Measurements from ENCODE around the gene CTRL.

The CTRL gene

DNA sequence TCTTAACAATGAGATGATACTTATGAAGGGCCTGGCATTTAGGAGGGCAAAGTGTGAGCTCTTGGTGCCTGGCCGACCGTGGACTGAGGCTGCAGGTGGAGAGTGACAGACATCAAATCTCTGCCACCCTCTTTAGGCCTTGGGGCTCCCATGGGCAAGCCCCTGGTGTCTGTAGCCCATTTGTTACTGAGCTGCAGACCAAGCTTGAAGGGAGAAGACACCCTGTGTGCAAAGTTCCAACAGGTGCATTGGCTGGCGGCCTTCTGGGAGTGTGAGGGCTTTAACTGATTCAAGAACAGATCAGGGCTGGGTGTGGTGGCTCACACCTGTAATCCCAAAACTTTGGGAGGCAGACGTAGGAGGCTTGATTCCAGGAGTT is 789 bp upstream of the CTRL start:
- H3K4me1 Mint-ChIP-seq: peaks cover 28% of the 10 kb centered on the region
- no peaks in the 10 kb centered on the region for H3K9me3 Mint-ChIP-seq
- TF ChIP-seq, protein P1, sequence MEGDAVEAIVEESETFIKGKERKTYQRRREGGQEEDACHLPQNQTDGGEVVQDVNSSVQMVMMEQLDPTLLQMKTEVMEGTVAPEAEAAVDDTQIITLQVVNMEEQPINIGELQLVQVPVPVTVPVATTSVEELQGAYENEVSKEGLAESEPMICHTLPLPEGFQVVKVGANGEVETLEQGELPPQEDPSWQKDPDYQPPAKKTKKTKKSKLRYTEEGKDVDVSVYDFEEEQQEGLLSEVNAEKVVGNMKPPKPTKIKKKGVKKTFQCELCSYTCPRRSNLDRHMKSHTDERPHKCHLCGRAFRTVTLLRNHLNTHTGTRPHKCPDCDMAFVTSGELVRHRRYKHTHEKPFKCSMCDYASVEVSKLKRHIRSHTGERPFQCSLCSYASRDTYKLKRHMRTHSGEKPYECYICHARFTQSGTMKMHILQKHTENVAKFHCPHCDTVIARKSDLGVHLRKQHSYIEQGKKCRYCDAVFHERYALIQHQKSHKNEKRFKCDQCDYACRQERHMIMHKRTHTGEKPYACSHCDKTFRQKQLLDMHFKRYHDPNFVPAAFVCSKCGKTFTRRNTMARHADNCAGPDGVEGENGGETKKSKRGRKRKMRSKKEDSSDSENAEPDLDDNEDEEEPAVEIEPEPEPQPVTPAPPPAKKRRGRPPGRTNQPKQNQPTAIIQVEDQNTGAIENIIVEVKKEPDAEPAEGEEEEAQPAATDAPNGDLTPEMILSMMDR (IDR thresholded peaks at IDR 0.05): no peak
- peaks cover 11% of the 10 kb centered on the region for H3K36me3 Mint-ChIP-seq (ENCODE audit: low read depth)
- no peak overlapping the region for H3K27ac Mint-ChIP-seq
- peaks cover 13% of the 10 kb centered on the region for H3K27me3 Mint-ChIP-seq (ENCODE audit: low read depth, poor library complexity)
- no peak for DNase-seq
- no peak overlapping the region for H3K4me3 Mint-ChIP-seq

DNA sequence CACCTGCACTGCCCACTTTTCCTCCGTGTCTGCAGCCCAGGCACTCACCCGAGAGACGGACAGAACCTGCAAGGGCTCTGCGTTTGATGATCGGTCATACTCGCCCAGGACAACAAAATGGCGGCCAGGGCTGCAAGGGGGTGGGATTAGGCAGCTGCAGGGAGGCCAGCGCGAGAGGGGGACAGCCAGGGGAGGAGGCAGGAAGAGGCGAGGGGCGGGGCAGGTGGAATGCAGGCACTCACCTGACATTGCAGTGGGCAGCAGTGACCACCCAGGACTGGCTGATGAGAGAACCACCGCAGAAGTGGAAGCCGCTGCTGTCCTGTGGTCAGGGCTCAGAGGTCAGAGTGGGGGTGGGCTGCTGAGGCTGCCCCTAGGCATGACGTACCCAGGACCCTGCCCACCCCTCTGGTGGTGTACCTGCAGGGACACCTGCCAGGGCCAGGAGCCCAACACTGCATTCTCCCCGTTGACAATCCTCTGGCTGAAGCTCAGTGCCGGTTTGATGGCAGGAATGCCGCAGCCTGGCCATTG is 917 bp downstream of the CTRL start:
- Mint-ChIP-seq H3K27me3 (ENCODE audit: low read depth, poor library complexity) (peaks cover 13% of the 10 kb centered on the region), H3K27ac (no peak overlapping the region), H3K9me3 (no peaks in the 10 kb centered on the region), H3K4me1 (peaks cover 30% of the 10 kb centered on the region), H3K36me3 (ENCODE audit: low read depth) (peaks cover 11% of the 10 kb centered on the region), H3K4me3 (no peak overlapping the region)
- TF ChIP-seq, protein P1 (IDR thresholded peaks at IDR 0.05): no peak
- no peak for DNase-seq

DNA sequence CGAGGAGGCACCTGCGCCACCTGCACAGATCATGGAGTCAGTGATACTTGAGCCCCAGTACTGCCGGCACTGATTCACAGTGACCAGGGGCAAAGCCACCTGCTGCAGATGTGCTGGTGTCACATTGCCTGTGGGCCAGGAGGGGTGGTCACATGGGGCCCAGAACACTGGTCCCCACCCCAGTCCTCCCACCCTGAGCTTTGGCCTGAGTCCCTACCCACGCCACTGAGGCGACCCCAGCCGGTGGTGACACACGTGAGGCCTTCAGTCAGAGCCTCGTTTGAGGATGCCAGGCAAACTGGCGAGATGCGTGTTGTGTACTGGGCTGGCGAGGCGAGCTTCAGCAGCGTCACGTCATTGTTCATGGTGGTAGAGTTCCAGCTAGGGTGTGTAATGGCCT is 1.5 kb downstream of the CTRL start:
- no peaks in the 10 kb centered on the region for H3K9me3 Mint-ChIP-seq
- DNase-seq: no peak
- H3K4me3 Mint-ChIP-seq: no peak overlapping the region
- peaks cover 31% of the 10 kb centered on the region for H3K4me1 Mint-ChIP-seq
- TF ChIP-seq, protein P1 (IDR thresholded peaks at IDR 0.05): no peak
- H3K36me3 Mint-ChIP-seq (ENCODE audit: low read depth): peaks cover 11% of the 10 kb centered on the region
- no peak overlapping the region for H3K27ac Mint-ChIP-seq
- peaks cover 11% of the 10 kb centered on the region for H3K27me3 Mint-ChIP-seq (ENCODE audit: low read depth, poor library complexity)

DNA sequence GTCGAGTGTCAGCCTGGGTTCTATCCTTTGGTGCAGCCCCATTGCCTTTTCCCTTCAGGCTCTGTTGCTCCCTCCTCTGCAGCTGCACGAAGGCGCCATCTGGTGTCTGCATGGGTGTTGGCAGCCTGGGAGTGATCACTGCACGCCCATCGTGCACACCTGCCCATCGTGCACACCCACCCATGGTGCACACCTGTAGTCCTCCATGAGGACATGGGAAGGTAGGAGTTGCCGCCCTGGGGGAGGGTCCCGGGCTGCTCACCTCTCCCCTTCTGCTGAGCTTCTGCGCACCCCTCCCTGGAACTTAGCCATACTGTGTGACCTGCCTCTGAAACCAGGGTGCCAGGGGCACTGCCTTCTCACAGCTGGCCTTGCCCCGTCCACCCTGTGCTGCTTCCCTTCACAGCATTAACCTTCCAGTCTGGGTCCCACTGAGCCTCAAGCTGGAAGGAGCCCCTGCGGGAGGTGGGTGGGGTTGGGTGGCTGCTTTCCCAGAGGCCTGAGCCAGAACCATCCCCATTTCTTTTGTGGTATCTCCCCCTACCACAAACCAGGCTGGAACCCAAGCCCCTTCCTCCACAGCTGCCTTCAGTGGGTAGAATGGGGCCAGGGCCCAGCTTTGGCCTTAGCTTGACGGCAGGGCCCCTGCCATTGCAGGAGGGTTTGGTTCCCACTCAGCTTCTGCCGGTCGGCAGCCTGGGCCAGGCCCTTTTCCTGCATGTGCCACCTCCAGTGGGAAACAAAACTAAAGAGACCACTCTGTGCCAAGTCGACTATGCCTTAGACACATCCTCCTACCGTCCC is 2.9 kb downstream of the CTRL start:
- Mint-ChIP-seq H3K27me3 (ENCODE audit: low read depth, poor library complexity) (peaks cover 6% of the 10 kb centered on the region), H3K4me3 (no peak overlapping the region), H3K4me1 (peaks cover 17% of the 10 kb centered on the region), H3K27ac (no peak overlapping the region), H3K9me3 (no peaks in the 10 kb centered on the region), H3K36me3 (ENCODE audit: low read depth) (peaks cover 11% of the 10 kb centered on the region)
- TF ChIP-seq, protein P1 (IDR thresholded peaks at IDR 0.05): peak; percentile 71
- peak; percentile 78 for DNase-seq

DNA sequence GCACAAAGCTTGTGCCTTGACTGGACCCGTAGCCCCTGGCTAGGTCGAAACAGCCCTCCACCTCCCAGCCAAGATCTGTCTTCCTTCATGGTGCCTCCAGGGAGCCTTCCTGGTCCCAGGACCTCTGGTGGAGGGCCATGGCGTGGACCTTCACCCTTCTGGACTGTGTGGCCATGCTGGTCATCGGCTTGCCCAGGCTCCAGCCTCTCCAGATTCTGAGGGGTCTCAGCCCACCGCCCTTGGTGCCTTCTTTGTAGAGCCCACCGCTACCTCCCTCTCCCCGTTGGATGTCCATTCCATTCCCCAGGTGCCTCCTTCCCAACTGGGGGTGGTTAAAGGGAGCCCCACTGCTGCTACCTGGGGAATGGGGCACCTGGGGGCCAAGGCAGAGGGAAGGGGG is 3.5 kb downstream of the CTRL start:
- H3K27ac Mint-ChIP-seq: no peak overlapping the region

More for the DNA sequence above, 3.5 kb downstream of the CTRL start:
- Mint-ChIP-seq H3K36me3 (ENCODE audit: low read depth) (peaks cover 11% of the 10 kb centered on the region), H3K27me3 (ENCODE audit: low read depth, poor library complexity) (peaks cover 4% of the 10 kb centered on the region), H3K4me3 (no peak overlapping the region), H3K4me1 (peaks cover 15% of the 10 kb centered on the region), H3K9me3 (no peaks in the 10 kb centered on the region)
- DNase-seq: no peak
- TF ChIP-seq, protein P1 (IDR thresholded peaks at IDR 0.05): no peak
